MM.1S (cell line): ENCODE measurements around the gene NOD2.

Experiments used
- DNase-seq: peaks from one replicate; pipeline ENCODE4 v3.0.0-alpha.2; 2015
- H2AFZ ChIP-seq: fragments of 300-600 bp; sonication (generic); 2 replicates; pipeline ENCODE4 v1.6.0; 2016; ENCODE audit warnings: antibody characterized with exemption, low read length
- H3F3A ChIP-seq: fragments of 300-600 bp; sonication (generic); 2 replicates; pipeline ENCODE4 v1.6.1; 2016; ENCODE audit warnings: mild to moderate bottlenecking, antibody characterized with exemption, low read length, moderate library complexity, mixed read lengths; ENCODE audit not compliant: insufficient read depth
- H3K27ac ChIP-seq: fragments of 300-600 bp; sonication (generic); 2 replicates; pipeline ENCODE4 v1.5.1; 2016; ENCODE audit warnings: mild to moderate bottlenecking, low read length
- H3K27me3 ChIP-seq: fragments of 300-600 bp; sonication (generic); replicated peaks from 2 replicates; pipeline ENCODE4 v1.6.0; 2016; ENCODE audit warnings: low read length; ENCODE audit not compliant: insufficient read depth
- H3K36me3 ChIP-seq: fragments of 300-600 bp; sonication (generic); replicated peaks from 2 replicates; pipeline ENCODE4 v1.6.1; 2016; ENCODE audit warnings: mild to moderate bottlenecking, low read length, mixed read lengths; ENCODE audit not compliant: insufficient read depth
- H3K4me1 ChIP-seq: fragments of 300-600 bp; sonication (generic); 2 replicates; pipeline ENCODE4 v1.6.1; 2016; ENCODE audit warnings: low read length, mixed read lengths
- H3K4me2 ChIP-seq: fragments of 300-600 bp; sonication (generic); 2 replicates; pipeline ENCODE4 v1.6.0; 2016; ENCODE audit warnings: low read depth, low read length
- H3K4me3 ChIP-seq: fragments of 300-600 bp; sonication (generic); 2 replicates; pipeline ENCODE4 v1.5.1; 2016; ENCODE audit warnings: low read length, mixed read lengths
- H3K79me2 ChIP-seq: fragments of 300-600 bp; sonication (generic); 2 replicates; pipeline ENCODE4 v1.6.1; 2016; ENCODE audit warnings: mixed run types, low read length, mixed read lengths
- H3K9ac ChIP-seq: fragments of 300-600 bp; sonication (generic); 2 replicates; pipeline ENCODE4 v1.6.1; 2016; ENCODE audit warnings: low read length, mixed read lengths
- H3K9me2 ChIP-seq: fragments of 300-600 bp; sonication (generic); replicated peaks from 2 replicates; pipeline ENCODE4 v1.6.1; 2016; ENCODE audit warnings: mild to moderate bottlenecking, low read length, mixed read lengths; ENCODE audit not compliant: insufficient read depth
- H3K9me3 ChIP-seq: fragments of 300-600 bp; sonication (generic); replicated peaks from 2 replicates; pipeline ENCODE4 v1.6.1; 2016; ENCODE audit warnings: mild to moderate bottlenecking, low read length, mixed read lengths; ENCODE audit not compliant: insufficient read depth
- H4K20me1 ChIP-seq: fragments of 300-600 bp; sonication (generic); 2 replicates; pipeline ENCODE4 v1.6.1; 2016; ENCODE audit warnings: mild to moderate bottlenecking, low read length, moderate library complexity, mixed read lengths; ENCODE audit not compliant: insufficient read depth
- CTCF ChIP-seq: fragments of 300-600 bp; sonication (generic); IDR thresholded peaks from 2 replicates; pipeline ENCODE4 v1.5.1; 2016; ENCODE audit warnings: antibody characterized with exemption, low read length, mixed read lengths
- EZH2 ChIP-seq: fragments of 300-600 bp; sonication (generic); optimal IDR thresholded peaks from 2 replicates; pipeline ENCODE3; 2017; ENCODE audit warnings: low read depth, mild to moderate bottlenecking, antibody characterized with exemption, low read length, mixed read lengths
- EZH2phosphoT487 ChIP-seq: fragments of 300-600 bp; sonication (generic); IDR thresholded peaks from 2 replicates; pipeline ENCODE4 v1.6.1; 2018; ENCODE audit warnings: antibody characterized with exemption, low read length

The NOD2 gene

GRCh38 chr16:50699326-50700159 is 6.1 kb downstream of the NOD2 start:
- no peak overlapping the region for H2AFZ ChIP-seq
- peaks cover 22% of the 10 kb centered on the region; the same call in 1 of the 2 replicates for H3F3A ChIP-seq
- no peak overlapping the region for H3K4me2 ChIP-seq
- no peak overlapping the region for H3K27ac ChIP-seq
- H3K79me2 ChIP-seq, result peaks cover 14% of the 10 kb centered on the region
- no peaks in the 10 kb centered on the region for H3K9me3 ChIP-seq
- no peaks in the 10 kb centered on the region for H3K27me3 ChIP-seq
- no peaks in the 10 kb centered on the region for H4K20me1 ChIP-seq
- no peak for TF ChIP-seq EZH2phosphoT487
- no peak for TF ChIP-seq EZH2
- no peak for TF ChIP-seq CTCF
- DNase-seq, result no peak
- no peaks in the 10 kb centered on the region for H3K9me2 ChIP-seq
- no peaks in the 10 kb centered on the region for H3K36me3 ChIP-seq
- peaks cover 36% of the 10 kb centered on the region for H3K4me1 ChIP-seq
- H3K9ac ChIP-seq, result no peak overlapping the region
- no peak overlapping the region for H3K4me3 ChIP-seq

DNA sequence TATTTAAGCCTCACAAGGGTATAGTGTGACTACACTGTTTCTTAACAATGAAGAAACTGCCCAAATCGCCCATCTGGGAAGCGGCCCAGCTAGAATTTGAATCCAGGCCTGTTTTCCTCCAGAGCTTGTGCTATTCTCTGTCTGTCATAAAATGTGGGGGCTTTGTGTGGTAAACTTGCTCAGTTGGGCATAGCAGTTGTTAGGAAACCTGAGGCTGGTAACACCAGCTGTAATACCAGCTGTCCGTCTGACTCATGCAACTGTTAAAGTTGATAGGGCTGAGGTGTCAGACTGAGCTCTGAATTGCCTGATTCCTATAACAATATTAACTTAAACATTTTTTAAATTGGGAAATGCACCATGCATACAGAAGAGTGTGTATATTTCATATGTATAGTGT is 9.3 kb downstream of the NOD2 start:
- H3K27ac ChIP-seq, result no peak overlapping the region
- H3K4me2 ChIP-seq, result no peak overlapping the region
- peaks cover 2% of the 10 kb centered on the region; the same call in 1 of the 2 replicates for H3K79me2 ChIP-seq
- H3K9me2 ChIP-seq, result no peaks in the 10 kb centered on the region
- no peaks in the 10 kb centered on the region for H3K27me3 ChIP-seq
- no peaks in the 10 kb centered on the region for H4K20me1 ChIP-seq
- no peaks in the 10 kb centered on the region for H3K9me3 ChIP-seq
- no peak overlapping the region for H3K9ac ChIP-seq
- H2AFZ ChIP-seq, result no peak overlapping the region
- H3K4me3 ChIP-seq, result no peak overlapping the region
- H3K4me1 ChIP-seq, result peaks cover 8% of the 10 kb centered on the region
- peaks cover 5% of the 10 kb centered on the region; the same call in 1 of the 2 replicates for H3F3A ChIP-seq
- no peak for DNase-seq
- TF ChIP-seq CTCF, result no peak
- TF ChIP-seq EZH2phosphoT487, result no peak
- TF ChIP-seq EZH2, result no peak
- H3K36me3 ChIP-seq, result no peaks in the 10 kb centered on the region

DNA sequence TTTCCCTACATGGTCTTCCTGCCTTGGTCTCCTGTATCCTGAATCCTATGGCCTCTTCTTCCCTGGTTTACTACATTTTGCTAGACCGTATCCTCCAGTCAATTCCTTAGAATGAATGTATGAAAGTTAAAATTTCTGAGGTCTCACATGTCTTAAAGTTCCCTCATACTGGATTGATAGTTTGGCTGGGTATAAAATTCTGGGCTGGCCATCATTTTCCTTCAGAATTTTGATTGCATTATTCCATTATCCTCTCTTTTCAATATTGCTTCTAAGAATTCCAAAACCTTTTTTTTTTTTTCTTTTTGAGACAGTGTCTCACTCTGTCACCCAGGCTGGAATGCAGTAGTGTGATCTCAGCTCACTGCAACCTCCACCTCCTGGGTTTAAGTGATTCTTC is 10.8 kb downstream of the NOD2 start:
- Histone ChIP-seq H3K4me3 (no peak overlapping the region), H2AFZ (no peak overlapping the region), H3K4me1 (peaks cover 3% of the 10 kb centered on the region), H3K9me2 (no peaks in the 10 kb centered on the region), H3K4me2 (no peak overlapping the region), H3K9me3 (no peaks in the 10 kb centered on the region), H3K27me3 (no peaks in the 10 kb centered on the region), H4K20me1 (no peaks in the 10 kb centered on the region), H3K36me3 (no peaks in the 10 kb centered on the region), H3F3A (no peaks in the 10 kb centered on the region), H3K79me2 (no peaks in the 10 kb centered on the region), H3K9ac (no peak overlapping the region), H3K27ac (no peak overlapping the region)
- TF ChIP-seq EZH2 (no peak), CTCF (no peak), EZH2phosphoT487 (no peak)
- no peak for DNase-seq
